Measurements from ENCODE around the gene PAK5. TPM values are rescaled to one million over a fixed set of nuclear protein-coding genes. Genes with fewer than 3 reads are reported as not detected.
A peak's percentile ranks its signal among the peaks of the same experiment; 100 is the strongest.
"Not testable (repeated sequence)": the region's sequence is repeated elsewhere in the genome, so short reads cannot be mapped to it uniquely, and the experiment has no call there.

Gene PAK5
- total RNA-seq, 1 donor = not detected

DNA sequence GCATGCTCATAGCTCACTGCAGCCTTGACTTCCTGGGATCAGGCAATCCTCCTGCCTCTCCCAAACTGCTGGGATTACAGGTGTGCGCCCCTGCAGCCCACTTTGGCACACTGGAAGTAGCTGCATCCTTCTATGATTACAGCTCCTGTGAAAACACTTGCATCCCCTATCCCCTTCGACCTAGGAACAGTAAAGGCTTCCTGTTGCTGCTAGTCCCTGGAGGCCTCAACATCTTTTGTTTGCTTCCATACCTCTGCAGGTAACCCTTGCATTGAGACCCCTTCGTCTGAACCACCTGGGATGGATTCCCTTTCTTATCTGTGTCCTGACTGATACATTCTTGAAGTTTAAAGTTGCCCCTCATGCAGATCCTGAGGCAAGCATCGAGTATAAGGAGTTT lies 152.4 kb downstream of the PAK5 start:
- DNase-seq (ENCODE audit: low read depth in 2 of 3, low spot score in 2 of 3) = no peak

- no peak for DNase-seq (ENCODE audit: low read depth in 2 of 3, low spot score in 2 of 3)
Observed at GRCh38 chr20:9686001-9686400, 152.9 kb downstream of the PAK5 start.

DNA sequence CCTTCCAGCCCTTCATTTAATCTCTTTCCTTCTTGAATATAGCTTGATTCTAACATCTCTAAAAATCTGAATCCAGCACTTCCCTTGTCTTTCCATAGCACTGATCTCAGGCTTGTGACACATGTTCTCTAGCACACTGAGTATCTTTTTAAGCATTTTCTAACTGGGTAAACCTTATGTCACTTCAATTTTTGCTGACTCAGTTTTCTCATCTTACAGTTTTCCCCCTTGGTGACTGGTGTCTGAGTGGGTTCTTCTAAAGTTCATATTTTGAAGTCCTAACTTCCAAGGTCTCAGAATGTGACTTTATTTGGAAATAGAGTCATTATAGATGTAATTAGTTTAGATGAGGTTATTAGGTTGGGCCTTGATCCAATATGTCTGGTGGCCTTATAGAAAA lies 153.9 kb downstream of the PAK5 start:
- no peak for DNase-seq (ENCODE audit: low read depth in 2 of 3, low spot score in 2 of 3)

DNA sequence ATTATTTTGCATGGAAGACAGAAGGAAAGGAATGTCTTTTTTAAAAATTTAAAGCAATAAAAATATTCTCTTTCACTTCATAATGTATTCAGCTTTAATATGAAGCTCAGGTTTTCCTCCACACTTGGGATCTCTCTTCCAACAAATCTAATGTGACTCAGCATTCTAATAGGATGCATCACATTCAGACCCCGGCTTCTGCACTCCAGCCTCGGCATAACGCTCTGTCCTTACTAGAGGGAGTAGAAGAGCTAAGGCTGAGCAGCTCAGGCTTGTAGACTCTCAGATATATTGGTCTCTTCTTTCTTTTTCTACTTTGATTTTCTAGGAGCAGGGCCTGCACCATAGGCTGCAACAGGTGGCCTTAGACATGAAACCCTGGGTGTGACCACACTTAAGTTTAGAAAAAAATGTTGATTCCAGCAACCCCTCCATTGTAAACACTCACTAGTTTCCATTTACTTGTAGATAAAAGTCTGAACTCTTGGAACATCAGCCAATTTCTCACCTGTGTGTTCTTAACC lies 161.7 kb downstream of the PAK5 start:
- DNase-seq (ENCODE audit: low read depth in 2 of 3, low spot score in 2 of 3) = no peak

- DNase-seq (ENCODE audit: low read depth in 2 of 3, low spot score in 2 of 3) = no peak
Observed at GRCh38 chr20:9672981-9673380, 165.9 kb downstream of the PAK5 start.

DNA sequence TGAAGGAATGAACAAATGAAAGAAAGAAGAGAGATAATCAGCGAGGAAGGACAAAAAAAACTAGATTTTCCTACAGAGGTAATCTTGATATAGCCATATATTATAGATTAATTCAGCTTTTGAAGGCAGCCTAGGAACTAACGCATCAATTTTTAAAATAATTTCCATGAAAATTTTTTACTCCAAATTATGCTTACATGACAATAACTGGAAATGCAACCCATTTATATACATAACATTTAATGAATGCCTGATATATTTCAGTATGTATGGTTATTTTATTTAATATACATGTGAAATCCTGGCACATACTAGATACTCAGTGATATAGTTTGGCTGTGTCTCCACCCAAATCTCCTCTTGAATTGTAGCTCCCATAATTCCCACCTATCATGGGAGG lies 166.8 kb downstream of the PAK5 start:
- no peak for DNase-seq (ENCODE audit: low read depth in 2 of 3, low spot score in 2 of 3)

GRCh38 chr20:9668381-9668780 lies 170.5 kb downstream of the PAK5 start:
- no peak for DNase-seq (ENCODE audit: low read depth in 2 of 3, low spot score in 2 of 3)

DNA sequence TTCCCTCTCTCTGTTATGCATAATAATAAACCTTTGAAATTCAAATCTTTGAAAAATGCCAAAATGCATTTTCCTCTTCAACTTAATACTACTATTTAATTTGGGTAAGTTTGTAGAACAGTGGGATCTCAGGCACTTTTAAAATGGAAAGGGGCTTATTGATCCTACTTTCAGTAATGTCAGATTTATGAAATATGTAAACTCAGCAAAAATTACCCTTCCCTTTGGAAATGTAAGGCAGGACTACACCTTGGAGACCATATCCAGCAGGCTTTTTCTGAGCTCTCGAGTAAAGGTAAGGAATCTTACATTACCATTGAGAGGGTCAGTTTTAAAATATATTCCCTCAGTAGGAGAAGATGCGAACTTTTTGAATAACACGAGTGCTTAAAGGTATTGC lies 175.5 kb downstream of the PAK5 start:
- DNase-seq (ENCODE audit: low read depth in 2 of 3, low spot score in 2 of 3) = no peak

GRCh38 chr20:9660236-9660868 lies 178.5 kb downstream of the PAK5 start:
- peak in 2 of 3 donors; percentile 8 to 32 for DNase-seq (ENCODE audit: low read depth in 2 of 3, low spot score in 2 of 3)

- DNase-seq (ENCODE audit: low read depth in 2 of 3, low spot score in 2 of 3) = no peak
Observed at GRCh38 chr20:9647741-9648140, 191.1 kb downstream of the PAK5 start.

DNA sequence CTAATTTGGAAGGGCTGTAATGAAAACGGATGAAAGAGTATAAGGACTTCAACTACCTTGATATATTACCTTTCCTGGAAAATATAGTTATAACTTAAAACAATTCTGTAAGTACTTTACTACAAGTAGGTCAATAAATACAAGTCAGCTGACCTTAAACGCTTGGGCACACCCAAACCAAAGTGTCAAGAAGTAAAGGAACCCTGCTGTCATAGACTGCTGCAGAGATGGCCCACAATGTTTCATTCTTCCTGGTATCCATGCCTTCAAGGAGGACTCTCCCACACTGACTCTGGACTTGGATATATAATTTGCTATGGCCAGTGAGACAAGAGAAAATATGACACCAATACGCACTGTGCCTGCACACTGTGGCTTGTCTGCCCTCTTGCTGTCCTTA lies 192.5 kb downstream of the PAK5 start:
- no peak for DNase-seq (ENCODE audit: low read depth in 2 of 3, low spot score in 2 of 3)

DNA sequence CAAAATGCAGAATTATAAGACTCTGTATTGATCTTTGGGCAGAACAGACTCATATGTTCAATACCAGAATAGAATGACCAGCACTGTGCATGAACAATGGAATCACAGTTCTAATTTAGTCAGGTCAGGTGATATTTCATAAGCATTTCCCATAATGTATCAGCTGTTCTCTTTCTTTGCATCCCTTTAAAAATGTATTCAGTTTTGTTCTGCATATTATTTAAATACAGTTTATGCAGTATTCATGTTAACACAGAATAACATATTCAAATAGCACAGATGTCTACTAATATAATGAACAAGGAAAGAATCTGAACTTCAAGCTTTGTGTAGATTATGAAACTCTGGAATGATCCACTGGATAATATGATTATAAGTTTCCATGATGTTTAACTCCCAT lies 196.0 kb downstream of the PAK5 start:
- no peak for DNase-seq (ENCODE audit: low read depth in 2 of 3, low spot score in 2 of 3)

DNA sequence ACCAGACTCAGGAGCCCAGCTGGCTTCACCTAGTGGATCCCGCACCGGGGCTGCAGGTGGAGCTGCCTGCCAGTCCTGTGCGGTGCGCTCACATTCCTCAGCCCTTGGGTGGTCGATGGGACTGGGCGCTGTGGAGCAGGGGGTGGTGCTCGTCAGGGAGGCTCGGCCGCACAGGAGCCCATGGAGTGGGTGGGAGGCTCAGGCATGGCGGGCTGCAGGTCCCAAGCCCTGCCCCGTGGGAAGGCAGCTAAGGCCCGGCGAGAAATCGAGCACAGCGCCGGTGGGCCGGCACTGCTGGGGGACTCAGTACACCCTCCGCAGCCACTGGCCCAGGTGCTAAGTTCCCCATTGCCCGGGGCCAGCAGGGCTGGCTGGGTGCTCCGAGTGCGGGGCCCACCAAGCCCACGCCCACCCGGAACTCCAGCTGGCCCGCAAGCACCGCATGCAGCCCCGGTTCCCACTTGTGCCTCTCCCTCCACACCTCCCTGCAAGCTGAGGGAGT lies 197.3 kb downstream of the PAK5 start:
- not testable (repeated sequence) for DNase-seq (ENCODE audit: low read depth in 2 of 3, low spot score in 2 of 3)

GRCh38 chr20:9637889-9638288 lies 201.0 kb downstream of the PAK5 start:
- DNase-seq (ENCODE audit: low read depth in 2 of 3, low spot score in 2 of 3) = no peak

GRCh38 chr20:9635750-9636149 lies 203.1 kb downstream of the PAK5 start:
- no peak for DNase-seq (ENCODE audit: low read depth in 2 of 3, low spot score in 2 of 3)

- no peak for DNase-seq (ENCODE audit: low read depth in 2 of 3, low spot score in 2 of 3)
Observed at GRCh38 chr20:9634327-9634726, 204.5 kb downstream of the PAK5 start.

GRCh38 chr20:9632991-9633390 lies 205.9 kb downstream of the PAK5 start:
- no peak for DNase-seq (ENCODE audit: low read depth in 2 of 3, low spot score in 2 of 3)

- no peak for DNase-seq (ENCODE audit: low read depth in 2 of 3, low spot score in 2 of 3)
Observed at GRCh38 chr20:9632265-9632664, 206.6 kb downstream of the PAK5 start.

DNA sequence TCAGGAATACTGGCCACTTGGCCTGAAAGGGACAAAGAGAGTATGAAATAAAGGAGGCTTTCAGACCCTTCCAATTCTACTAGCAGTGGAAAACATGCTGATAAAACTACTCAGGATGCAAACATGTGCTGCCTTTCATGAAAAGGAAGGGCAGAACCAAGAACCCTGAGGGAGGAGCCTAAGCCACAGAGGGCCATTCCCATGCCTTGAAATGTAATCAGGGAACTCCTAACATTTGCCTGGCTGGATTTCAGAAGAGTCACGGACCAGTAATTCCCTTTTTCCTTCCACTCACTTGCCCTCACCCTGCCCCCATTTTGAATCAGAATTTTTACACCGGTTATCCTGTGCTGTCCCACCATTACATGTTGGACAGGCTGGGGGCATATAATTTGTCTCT lies 208.3 kb downstream of the PAK5 start:
- DNase-seq (ENCODE audit: low read depth in 2 of 3, low spot score in 2 of 3) = no peak

- DNase-seq (ENCODE audit: low read depth in 2 of 3, low spot score in 2 of 3) = no peak
Observed at GRCh38 chr20:9629831-9630230, 209.0 kb downstream of the PAK5 start.

DNA sequence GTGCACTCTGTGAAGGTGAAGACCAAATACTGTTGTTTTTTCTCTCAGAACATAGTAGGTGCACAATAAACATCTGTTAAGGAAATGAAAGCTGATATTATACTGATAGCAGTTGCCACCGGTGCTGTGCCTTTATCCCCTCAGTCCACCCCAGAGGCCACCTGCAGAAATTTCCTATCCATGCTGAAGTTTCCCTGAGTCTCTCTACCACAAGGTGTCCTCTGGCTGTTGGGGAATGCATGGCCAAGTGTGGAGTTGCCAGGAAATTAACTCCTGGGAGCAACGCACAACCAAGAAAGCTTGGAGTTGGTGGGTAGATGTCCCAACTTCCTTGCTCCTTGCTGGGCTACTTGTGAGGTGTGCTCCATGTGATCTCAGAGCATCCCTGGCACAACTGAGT lies 210.3 kb downstream of the PAK5 start:
- no peak for DNase-seq (ENCODE audit: low read depth in 2 of 3, low spot score in 2 of 3)

DNA sequence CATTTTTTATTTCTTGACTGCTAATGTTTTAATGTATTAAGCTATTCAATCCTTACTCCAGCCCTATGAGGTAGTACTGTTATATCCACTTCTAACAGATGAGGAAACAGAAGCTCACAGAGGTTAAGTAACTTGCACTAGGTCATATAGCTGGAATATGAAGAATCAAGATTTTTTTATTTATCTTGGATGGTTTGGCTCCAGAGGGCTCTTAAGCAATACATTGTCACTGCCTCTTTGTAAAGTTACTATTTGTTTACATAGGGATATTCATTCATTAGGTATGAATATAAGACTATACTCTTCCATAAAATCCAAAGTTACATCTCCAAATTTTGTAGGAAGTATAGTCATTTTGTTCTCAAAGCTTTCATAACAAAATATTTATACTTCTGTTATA lies 210.7 kb downstream of the PAK5 start:
- DNase-seq (ENCODE audit: low read depth in 2 of 3, low spot score in 2 of 3) = no peak

- DNase-seq (ENCODE audit: low read depth in 2 of 3, low spot score in 2 of 3) = no peak
Observed at GRCh38 chr20:9627219-9627618, 211.7 kb downstream of the PAK5 start.
